Muscle of leg (tissue), 16 donors: ENCODE data around the gene NT5DC4. TPM values are rescaled to one million over a fixed set of nuclear protein-coding genes. Genes with fewer than 3 reads are reported as not detected.

Source experiments
- DNase-seq: peaks from one replicate; pipeline ENCODE4 v3.0.0; 2013
- H3K27ac ChIP-seq: one replicate; pipeline ENCODE4 v1.5.1; 2013; ENCODE audit warnings: mild to moderate bottlenecking, low read length, control low read depth
- H3K27me3 ChIP-seq: one replicate; pipeline ENCODE4 v1.6.1; 2013; ENCODE audit warnings: low read length; ENCODE audit not compliant: control insufficient read depth, insufficient read depth
- H3K36me3 ChIP-seq: one replicate; pipeline ENCODE4 v1.6.1; 2013; ENCODE audit warnings: low read length; ENCODE audit not compliant: control insufficient read depth, insufficient read depth
- H3K4me1 ChIP-seq: one replicate; pipeline ENCODE4 v1.6.1; 2013; ENCODE audit warnings: low read length; ENCODE audit not compliant: control insufficient read depth, insufficient read depth
- H3K4me3 ChIP-seq: one replicate; pipeline ENCODE4 v1.5.1; 2013; ENCODE audit warnings: low read length, control low read depth
- H3K9me3 ChIP-seq: replicated peaks from 2 replicates; pipeline ENCODE4 v1.6.1; 2013; ENCODE audit warnings: low read depth, low read length; ENCODE audit not compliant: control insufficient read depth
- WGBS: methylation state at CpG from one replicate; pipeline ENCODE4 v1.1.5; 2013; ENCODE audit warnings: missing lambda C conversion rate; ENCODE audit not compliant: insufficient coverage; 5-methylcytosine and 5-hydroxymethylcytosine counted together
- long read RNA-seq, 11 donors: transcript quantifications; one replicate each; lab custom pipeline, GENCODE V29; 2026
- polyA plus RNA-seq, 8 donors: library from polyadenylated mRNA; unstranded; fragments of 120-200 nt; gene quantifications; one replicate each; pipeline versions ENCODE4 v1.2.1 to v1.2.3, GENCODE V29; 2013; ENCODE audit warnings: inconsistent platforms in 1 of 8, low replicate concordance in 1 of 8; ENCODE audit not compliant: insufficient read length in 8 of 8, insufficient read depth in 1 of 8
- total RNA-seq: library from RNA; stranded (reverse); fragments of 120-200 nt; gene quantifications from one replicate; pipeline ENCODE4 v1.2.4, GENCODE V29; 2013

NT5DC4 gene
- total RNA-seq (not detected), polyA plus RNA-seq (under 1 TPM in 2 of 8 donors, not detected in 6; 0.08 to 0.11 TPM)
- long read RNA-seq, donor 1 = 0 reads
- long read RNA-seq, donor 2 = 0 reads
- long read RNA-seq, donor 3 = 0 reads
- long read RNA-seq, donor 4 = 0 reads
- long read RNA-seq, donor 5 = 0 reads
- long read RNA-seq, donor 6 = 0 reads
- long read RNA-seq, donor 7 = 0 reads
- long read RNA-seq, donor 8 = 0 reads
- long read RNA-seq, donor 9 = 0 reads
- long read RNA-seq, donor 10, partial matches to known transcripts = 12 of 12 reads
- long read RNA-seq, donor 10, other reads (novel, unspliced or antisense) = 0 of 12 reads
- long read RNA-seq, donor 11 = 0 reads

- Histone ChIP-seq H3K27me3 (no peaks in the 10 kb centered on the region), H3K36me3 (no peaks in the 10 kb centered on the region), H3K9me3 (no peaks in the 10 kb centered on the region), H3K4me3 (no peak within 1 kb of the TSS), H3K4me1 (no peaks in the 10 kb centered on the region), H3K27ac (no peak within 1 kb of the TSS)
- no peak for DNase-seq
- WGBS = 33% methylated on average over 1 of the region's 6 CpGs
These were observed at the start of gene NT5DC4 for GRCh38 chr2:112720785-112721184. Gene NT5DC4, plus strand, starts transcription at chr2:112721020. Its CDS starts 60 bp downstream, at chr2:112721080.

- H3K9me3 ChIP-seq = no peaks in the 10 kb centered on the region
- H3K4me1 ChIP-seq = no peaks in the 10 kb centered on the region
- H3K27ac ChIP-seq = no peak overlapping the region
- DNase-seq = no peak
- no peak overlapping the region for H3K4me3 ChIP-seq
- H3K27me3 ChIP-seq = no peaks in the 10 kb centered on the region
- WGBS = 56% methylated on average over 1 of the region's 2 CpGs
- H3K36me3 ChIP-seq = no peaks in the 10 kb centered on the region
These were observed 49.0 kb upstream of the NT5DC4 start for GRCh38 chr2:112671801-112672200.

- Histone ChIP-seq H3K36me3 (no peaks in the 10 kb centered on the region), H3K9me3 (no peaks in the 10 kb centered on the region), H3K4me1 (no peaks in the 10 kb centered on the region), H3K27me3 (no peaks in the 10 kb centered on the region), H3K4me3 (no peak overlapping the region), H3K27ac (no peak overlapping the region)
- DNase-seq = no peak
- WGBS = no CpG with 5 or more reads among the region's 1 CpG
These were observed 47.8 kb upstream of the NT5DC4 start for GRCh38 chr2:112673008-112673407.

- Histone ChIP-seq H3K4me1 (no peaks in the 10 kb centered on the region), H3K27me3 (no peaks in the 10 kb centered on the region), H3K4me3 (no peak overlapping the region), H3K9me3 (no peaks in the 10 kb centered on the region), H3K27ac (peak overlapping the region; percentile 21), H3K36me3 (no peaks in the 10 kb centered on the region)
- peak; percentile 68 for DNase-seq
- WGBS = 30% methylated on average over 2 of the region's 12 CpGs
These were observed 46.6 kb upstream of the NT5DC4 start for GRCh38 chr2:112674229-112674628.

GRCh38 chr2:112679484-112679883 is 41.3 kb upstream of the NT5DC4 start:
- Histone ChIP-seq H3K27ac (no peak overlapping the region), H3K9me3 (no peaks in the 10 kb centered on the region), H3K36me3 (no peaks in the 10 kb centered on the region), H3K4me1 (peaks cover 6% of the 10 kb centered on the region), H3K27me3 (no peaks in the 10 kb centered on the region), H3K4me3 (no peak overlapping the region)
- no CpG with 5 or more reads among the region's 3 CpGs for WGBS
- peak; percentile 47 for DNase-seq

- peak; percentile 56 for DNase-seq
- Histone ChIP-seq H3K4me3 (no peak overlapping the region), H3K36me3 (no peaks in the 10 kb centered on the region), H3K27ac (no peak overlapping the region), H3K9me3 (no peaks in the 10 kb centered on the region), H3K4me1 (peaks cover 8% of the 10 kb centered on the region), H3K27me3 (no peaks in the 10 kb centered on the region)
- 38% methylated on average over 3 of the region's 5 CpGs for WGBS
These were observed 40.1 kb upstream of the NT5DC4 start for GRCh38 chr2:112680666-112681101.

- Histone ChIP-seq H3K27ac (no peak overlapping the region), H3K4me1 (peaks cover 8% of the 10 kb centered on the region), H3K4me3 (no peak overlapping the region), H3K27me3 (no peaks in the 10 kb centered on the region), H3K36me3 (no peaks in the 10 kb centered on the region), H3K9me3 (no peaks in the 10 kb centered on the region)
- 76% methylated on average over 6 of the region's 7 CpGs for WGBS
- no peak for DNase-seq
These were observed 38.7 kb upstream of the NT5DC4 start for GRCh38 chr2:112682101-112682500.

- no peaks in the 10 kb centered on the region for H3K27me3 ChIP-seq
- no peak overlapping the region for H3K27ac ChIP-seq
- no peaks in the 10 kb centered on the region for H3K9me3 ChIP-seq
- no peaks in the 10 kb centered on the region for H3K36me3 ChIP-seq
- no peak overlapping the region for H3K4me3 ChIP-seq
- H3K4me1 ChIP-seq = peaks cover 8% of the 10 kb centered on the region
- WGBS = 76% methylated on average over 10 of the region's 12 CpGs
- DNase-seq = no peak
These were observed 37.0 kb upstream of the NT5DC4 start for GRCh38 chr2:112683550-112684414.

GRCh38 chr2:112684415-112684775 is 36.4 kb upstream of the NT5DC4 start:
- H3K36me3 ChIP-seq = no peaks in the 10 kb centered on the region
- H3K4me1 ChIP-seq = peaks cover 8% of the 10 kb centered on the region
- no CpG with 5 or more reads among the region's 3 CpGs for WGBS
- no peaks in the 10 kb centered on the region for H3K9me3 ChIP-seq
- no peak for DNase-seq
- H3K27ac ChIP-seq = no peak overlapping the region
- H3K27me3 ChIP-seq = peaks cover 2% of the 10 kb centered on the region
- no peak overlapping the region for H3K4me3 ChIP-seq

- H3K4me3 ChIP-seq = no peak overlapping the region
- no peak for DNase-seq
- no peak overlapping the region for H3K27ac ChIP-seq
- H3K4me1 ChIP-seq = peaks cover 8% of the 10 kb centered on the region
- H3K36me3 ChIP-seq = no peaks in the 10 kb centered on the region
- peaks cover 2% of the 10 kb centered on the region for H3K27me3 ChIP-seq
- WGBS = 0% methylated on average over 1 of the region's 4 CpGs
- no peaks in the 10 kb centered on the region for H3K9me3 ChIP-seq
These were observed 35.4 kb upstream of the NT5DC4 start for GRCh38 chr2:112685271-112685884.
